GM23248 (cell line): ENCODE data around the gene RAB35.

Experiments
- EZH2 ChIP-seq: fragments of 200-600 bp; sonication (generic); IDR thresholded peaks from 2 replicates; pipeline ENCODE4 v1.6.1; 2018; ENCODE audit warnings: antibody characterized with exemption, mild to moderate bottlenecking; ENCODE audit not compliant: insufficient read depth, poor library complexity, severe bottlenecking
- EZH2phosphoT487 ChIP-seq: fragments of 200-600 bp; sonication (generic); IDR thresholded peaks from 2 replicates; pipeline ENCODE4 v1.6.1; 2018; ENCODE audit warnings: antibody characterized with exemption, moderate library complexity, mild to moderate bottlenecking, low read depth; ENCODE audit not compliant: insufficient read depth

- TF ChIP-seq EZH2: no peak
- no peak for TF ChIP-seq EZH2phosphoT487
These were observed 21.2 kb downstream of the RAB35 start for GRCh38 chr12:120095331-120095730.
